Right lobe of liver (tissue), 6 donors: ENCODE measurements around the gene PNLIPRP1. TPM values are rescaled to one million over a fixed set of nuclear protein-coding genes. Genes with fewer than 3 reads are reported as not detected.

Source experiments
- ATAC-seq, 4 donors: fragments of 200-7000 bp; cut with Tn5 transposase; one replicate each; pipeline ENCODE4 v1.9.1; 2020; ENCODE audit warnings: mild to moderate bottlenecking in 4 of 4, moderate library complexity in 4 of 4
- DNase-seq, 3 donors: peaks; one replicate each; pipeline ENCODE4 v3.0.0-alpha.2; 2020
- H3K27ac ChIP-seq, 3 donors: fragments of 200-600 bp; one replicate each; pipeline ENCODE4 v1.8.0; 2022
- H3K27me3 ChIP-seq, 2 donors: fragments of 200-600 bp; one replicate each; pipeline ENCODE4 v1.8.0; 2022
- H3K36me3 ChIP-seq, 4 donors: fragments of 200-600 bp; sonication (generic) in 1 of 4; one replicate each; pipeline versions ENCODE4 v1.5.1 to v1.8.0; 2017 to 2022; ENCODE audit warnings: control low read depth in 1 of 4
- H3K4me1 ChIP-seq, 4 donors: fragments of 200-600 bp; sonication (generic) in 1 of 4; one replicate each; pipeline versions ENCODE4 v1.5.1 to v1.8.0; 2017 to 2022; ENCODE audit warnings: control low read depth in 1 of 4
- H3K4me3 ChIP-seq, 3 donors: fragments of 200-600 bp; one replicate each; pipeline ENCODE4 v1.8.0; 2022
- H3K9me3 ChIP-seq, 4 donors: fragments of 200-600 bp; sonication (generic) in 1 of 4; one replicate each; pipeline versions ENCODE4 v1.5.1 to v1.8.0; 2017 to 2022; ENCODE audit warnings: control low read depth in 1 of 4
- CTCF ChIP-seq, 4 donors: fragments of 200-600 bp in 3 of 4; fragments of 450-650 bp in 1 of 4; IDR thresholded peaks; one replicate each; pipeline versions ENCODE4 v1.5.1 to v1.8.0; 2016 to 2022; ENCODE audit warnings: antibody characterized with exemption in 4 of 4, mild to moderate bottlenecking in 2 of 4
- POLR2A ChIP-seq: fragments of 450-650 bp; IDR thresholded peaks from one replicate; pipeline ENCODE4 v1.6.1; 2017; ENCODE audit warnings: antibody characterized with exemption, mild to moderate bottlenecking
- WGBS: methylation state at CpG from one replicate; pipeline ENCODE4 v1.1.6; 2018; ENCODE audit warnings: low coverage, low lambda C conversion rate; ENCODE audit not compliant: insufficient coverage; ENCODE audit errors: missing lambda C conversion rate; 5-methylcytosine and 5-hydroxymethylcytosine counted together
- intact Hi-C, 2 donors: fragments of 100-400 bp; cut with DNase I; formaldehyde crosslinking; loops; one replicate each; pipeline versions ENCODE4 v1.11.2 to v1.14.1; 2022
- total RNA-seq, 6 experiments: library from RNA; depleted of rRNA in 2 of 6; stranded (reverse); fragments of >200 nt in 2 of 6; fragmentation: NEBNext Ultra II Directional in 3 of 6; extraction: Animal tissue kit (Norgen Biotek cat#: 25700) in 3 of 6; gene quantifications; one replicate each; pipeline versions ENCODE4 v1.1.0 to v1.2.4, GENCODE V29; 2016 to 2023
- donor health status: DM: no; HTN: yes; CAD: no.
- donor health status: DM: no; HTN: no; CAD: no.
- donor health status: DM: no; HTN: no; CAD: no.
- donor health status: DM: no; HTN: yes; CAD: no.
- donor health status: DM: no; HTN: yes; CAD: no.

PNLIPRP1 gene
- total RNA-seq, 6 experiments from 2014 or later = not detected

- TF ChIP-seq POLR2A (no peak), CTCF (IDR thresholded peaks at IDR 0.05) (no peak)
- no peaks in the 10 kb centered on the region for H3K27me3 ChIP-seq
- no peak for ATAC-seq
- DNase-seq = no peak
- intact Hi-C loops = no loop called here
- no peak overlapping the region for H3K27ac ChIP-seq
- H3K9me3 ChIP-seq = no peaks in the 10 kb centered on the region
- H3K36me3 ChIP-seq = no peaks in the 10 kb centered on the region
- WGBS = 72% methylated on average over 4 of the region's 4 CpGs
- H3K4me1 ChIP-seq = no peaks in the 10 kb centered on the region
- H3K4me3 ChIP-seq = no peak overlapping the region
Observed at GRCh38 chr10:116629340-116629739, 38.6 kb downstream of the PNLIPRP1 start.

GRCh38 chr10:116630020-116630419 lies 39.3 kb downstream of the PNLIPRP1 start:
- H3K9me3 ChIP-seq = no peaks in the 10 kb centered on the region
- 43% methylated on average over 2 of the region's 2 CpGs for WGBS
- DNase-seq (no peak), ATAC-seq (no peak)
- intact Hi-C loops = no loop called here
- H3K4me3 ChIP-seq = no peak overlapping the region
- H3K27ac ChIP-seq = no peak overlapping the region
- no peaks in the 10 kb centered on the region for H3K4me1 ChIP-seq
- TF ChIP-seq POLR2A = no peak
- TF ChIP-seq CTCF (IDR thresholded peaks at IDR 0.05) = no peak
- no peaks in the 10 kb centered on the region for H3K36me3 ChIP-seq
- H3K27me3 ChIP-seq = no peaks in the 10 kb centered on the region

- intact Hi-C loops = no loop called here
- Histone ChIP-seq H3K4me1 (no peaks in the 10 kb centered on the region), H3K36me3 (no peaks in the 10 kb centered on the region), H3K27me3 (no peaks in the 10 kb centered on the region), H3K4me3 (no peak overlapping the region), H3K27ac (no peak overlapping the region), H3K9me3 (no peaks in the 10 kb centered on the region)
- no peak for ATAC-seq
- DNase-seq = no peak
- TF ChIP-seq CTCF (IDR thresholded peaks at IDR 0.05) = no peak
- no peak for TF ChIP-seq POLR2A
- WGBS = 86% methylated on average over 5 of the region's 6 CpGs
Observed at GRCh38 chr10:116631871-116632295, 41.1 kb downstream of the PNLIPRP1 start.

GRCh38 chr10:116632596-116633215 lies 41.9 kb downstream of the PNLIPRP1 start:
- DNase-seq (no peak), ATAC-seq (no peak)
- intact Hi-C loops = no loop called here
- Histone ChIP-seq H3K27me3 (no peaks in the 10 kb centered on the region), H3K4me1 (no peaks in the 10 kb centered on the region), H3K36me3 (no peaks in the 10 kb centered on the region), H3K4me3 (no peak overlapping the region), H3K27ac (no peak overlapping the region), H3K9me3 (no peaks in the 10 kb centered on the region)
- 85% methylated on average over 9 of the region's 17 CpGs for WGBS
- TF ChIP-seq CTCF (IDR thresholded peaks at IDR 0.05) (no peak), POLR2A (no peak)

- Histone ChIP-seq H3K4me3 (no peak overlapping the region), H3K36me3 (no peaks in the 10 kb centered on the region), H3K27ac (no peak overlapping the region), H3K9me3 (no peaks in the 10 kb centered on the region), H3K4me1 (no peaks in the 10 kb centered on the region), H3K27me3 (no peaks in the 10 kb centered on the region)
- ATAC-seq = no peak
- 100% methylated on average over 3 of the region's 8 CpGs for WGBS
- intact Hi-C loops = no loop called here
- TF ChIP-seq CTCF (IDR thresholded peaks at IDR 0.05) = no peak
- TF ChIP-seq POLR2A = no peak
- DNase-seq = no peak
Observed at GRCh38 chr10:116633216-116633600, 42.4 kb downstream of the PNLIPRP1 start.
